GM23338 (cell line): Measurements from ENCODE around the gene GMPPA. TPM values are rescaled to one million over a fixed set of nuclear protein-coding genes. Genes with fewer than 3 reads are reported as not detected.

Source experiments
- ATAC-seq: fragments of 200-7000 bp; cut with Tn5 transposase; 3 replicates; pipeline ENCODE4 v1.9.1; 2020
- DNase-seq: peaks from one replicate; pipeline ENCODE4 v3.0.0-alpha.2; 2015; ENCODE audit warnings: low spot score
- H2AFZ ChIP-seq: fragments of 200-600 bp; sonication (generic); 2 replicates; pipeline ENCODE4 v1.8.0; 2016; ENCODE audit warnings: antibody characterized with exemption, mild to moderate bottlenecking, moderate library complexity
- H3F3A ChIP-seq: fragments of 200-600 bp; sonication (generic); replicated peaks from 2 replicates; pipeline ENCODE4 v1.8.0; 2017; ENCODE audit warnings: antibody characterized with exemption, mixed run types, low read depth
- H3K27ac ChIP-seq: fragments of 200-600 bp; sonication (generic); 2 replicates; pipeline ENCODE4 v1.6.1; 2016; ENCODE audit warnings: low read depth
- H3K27me3 ChIP-seq: fragments of 200-600 bp; sonication (generic); 2 replicates; pipeline ENCODE4 v1.8.0; 2016; ENCODE audit warnings: mild to moderate bottlenecking, mixed run types, moderate library complexity; ENCODE audit not compliant: insufficient read depth
- H3K36me3 ChIP-seq: fragments of 200-600 bp; sonication (generic); 2 replicates; pipeline ENCODE4 v1.8.0; 2016; ENCODE audit warnings: mild to moderate bottlenecking; ENCODE audit not compliant: insufficient read depth
- H3K4me1 ChIP-seq: fragments of 200-600 bp; sonication (generic); 2 replicates; pipeline ENCODE4 v1.8.0; 2016; ENCODE audit warnings: mild to moderate bottlenecking, moderate library complexity; ENCODE audit not compliant: insufficient read depth
- H3K4me2 ChIP-seq: fragments of 200-600 bp; sonication (generic); 2 replicates; pipeline ENCODE4 v1.7.1; 2017; ENCODE audit warnings: mixed run types
- H3K4me3 ChIP-seq: fragments of 200-600 bp; sonication (generic); 2 replicates; pipeline ENCODE4 v1.6.1; 2016; ENCODE audit warnings: mixed run types
- H3K79me2 ChIP-seq: fragments of 200-600 bp; sonication (generic); replicated peaks from 2 replicates; pipeline ENCODE4 v1.8.0; 2017; ENCODE audit warnings: mild to moderate bottlenecking; ENCODE audit not compliant: insufficient read depth
- H3K9me2 ChIP-seq: fragments of 200-600 bp; sonication (generic); 2 replicates; pipeline ENCODE4 v1.8.0; 2017; ENCODE audit not compliant: insufficient read depth
- H4K20me1 ChIP-seq: fragments of 200-600 bp; sonication (generic); replicated peaks from 2 replicates; pipeline ENCODE4 v1.8.0; 2017; ENCODE audit warnings: mild to moderate bottlenecking; ENCODE audit not compliant: insufficient read depth
- H3K27ac Mint-ChIP-seq: 2 replicates; pipeline ENCODE4 v1.8.0; 2020; ENCODE audit warnings: inconsistent platforms, mild to moderate bottlenecking, moderate library complexity, mixed read lengths
- H3K27me3 Mint-ChIP-seq: 3 replicates; pipeline ENCODE4 v1.8.0; 2022; ENCODE audit warnings: low read depth, mild to moderate bottlenecking, moderate library complexity, mixed read lengths, inconsistent platforms; ENCODE audit not compliant: insufficient read depth, poor library complexity
- H3K36me3 Mint-ChIP-seq: 3 replicates; pipeline ENCODE4 v1.8.0; 2021; ENCODE audit warnings: low read depth, mild to moderate bottlenecking, inconsistent platforms, moderate library complexity, mixed read lengths
- H3K4me1 Mint-ChIP-seq: 3 replicates; pipeline ENCODE4 v1.8.0; 2020; ENCODE audit warnings: mild to moderate bottlenecking, inconsistent platforms, mixed read lengths
- H3K4me3 Mint-ChIP-seq: 3 replicates; pipeline ENCODE4 v1.8.0; 2021; ENCODE audit warnings: moderate library complexity, mild to moderate bottlenecking, inconsistent platforms, mixed read lengths
- H3K9me3 Mint-ChIP-seq: 3 replicates; pipeline ENCODE4 v1.8.0; 2020; ENCODE audit warnings: moderate library complexity, mild to moderate bottlenecking, inconsistent platforms, mixed read lengths
- CREB1 ChIP-seq: fragments of 250-450 bp; sonication (Bioruptor Pico); IDR thresholded peaks from 2 replicates; pipeline ENCODE4 v1.5.0; 2020; ENCODE audit warnings: low read depth, mild to moderate bottlenecking, moderate library complexity
- CTCF ChIP-seq, 2 experiments: fragments of 200-600 bp in 1 of 2; sonication (generic) in 1 of 2; conservative IDR thresholded peaks; 2 replicates each; pipeline versions ENCODE4 v1.5.1 to v1.6.1; 2016 to 2017; ENCODE audit warnings: antibody characterized with exemption in 2 of 2, low read depth in 2 of 2, mild to moderate bottlenecking in 2 of 2, moderate library complexity in 1 of 2
- ETS1 ChIP-seq: IDR thresholded peaks from 2 replicates; pipeline ENCODE4 v1.6.1; 2016; ENCODE audit warnings: antibody characterized with exemption
- EZH2 ChIP-seq: fragments of 200-600 bp; sonication (generic); IDR thresholded peaks from one replicate; pipeline ENCODE4 v1.8.0; 2017; ENCODE audit warnings: antibody characterized with exemption, mild to moderate bottlenecking, low read depth; ENCODE audit not compliant: unreplicated experiment
- EZH2phosphoT487 ChIP-seq: fragments of 200-600 bp; sonication (generic); IDR thresholded peaks from one replicate; pipeline ENCODE4 v1.8.1; 2018; ENCODE audit warnings: antibody characterized with exemption; ENCODE audit not compliant: unreplicated experiment
- JUNB ChIP-seq: IDR thresholded peaks from one replicate; pipeline ENCODE4 v1.6.1; 2016; ENCODE audit warnings: antibody characterized with exemption; ENCODE audit not compliant: unreplicated experiment
- NANOG ChIP-seq: IDR thresholded peaks from 2 replicates; pipeline ENCODE4 v1.6.1; 2016; ENCODE audit warnings: antibody characterized with exemption, borderline replicate concordance
- POLR2AphosphoS5 ChIP-seq: IDR thresholded peaks from 2 replicates; pipeline ENCODE4 v1.6.1; 2016; ENCODE audit warnings: antibody characterized with exemption, low read depth
- REST ChIP-seq: IDR thresholded peaks from one replicate; pipeline ENCODE4 v1.6.1; 2018; ENCODE audit warnings: antibody characterized with exemption; ENCODE audit not compliant: unreplicated experiment
- STAT1 ChIP-seq: IDR thresholded peaks from one replicate; pipeline ENCODE4 v1.6.1; 2016; ENCODE audit warnings: antibody characterized with exemption; ENCODE audit not compliant: unreplicated experiment
- ZNF114 ChIP-seq: fragments of 250-450 bp; sonication (Bioruptor Pico); IDR thresholded peaks from 2 replicates; pipeline ENCODE4 v1.5.0; 2020; ENCODE audit warnings: mild to moderate bottlenecking, moderate library complexity
- ZNF331 ChIP-seq: fragments of 250-450 bp; sonication (Bioruptor Pico); IDR thresholded peaks from 2 replicates; pipeline ENCODE4 v1.5.0; 2020; ENCODE audit warnings: low read depth, mild to moderate bottlenecking, moderate library complexity
- ZNF462 ChIP-seq: fragments of 250-450 bp; sonication (Bioruptor Pico); IDR thresholded peaks from 2 replicates; pipeline ENCODE4 v1.5.0; 2020; ENCODE audit warnings: mild to moderate bottlenecking, moderate library complexity
- polyA plus RNA-seq: library from polyadenylated mRNA; unstranded; fragments of >200 nt; fragmentation: Nextera tagmentation; extraction: Ambion mirVana; gene quantifications from 2 replicates; pipeline ENCODE4 v1.2.1, GENCODE V29; 2016
- total RNA-seq: library from RNA; depleted of rRNA; stranded (reverse); fragments of >200 nt; shearing (Covaris generic); gene quantifications from 2 replicates; pipeline ENCODE4 v1.2.3, GENCODE V29; 2014

The GMPPA gene
- total and polyA plus RNA-seq, 2 experiments from 2014 or later: 27.0 to 33.8 TPM

GRCh38 chr2:219453671-219454590 is 44.8 kb upstream of the GMPPA start:
- Histone ChIP-seq H2AFZ (no peak overlapping the region), H3K36me3 (no peaks in the 10 kb centered on the region), H3K27ac (no peak overlapping the region), H3K4me2 (no peak overlapping the region), H3K27me3 (no peaks in the 10 kb centered on the region), H3F3A (peaks cover 4% of the 10 kb centered on the region; the same call in 1 of the 2 replicates), H3K79me2 (no peaks in the 10 kb centered on the region), H4K20me1 (no peaks in the 10 kb centered on the region; the same call in 1 of the 2 replicates), H3K9me2 (no peaks in the 10 kb centered on the region), H3K4me1 (peaks cover 6% of the 10 kb centered on the region; the same call in 1 of the 2 replicates), H3K4me3 (no peak overlapping the region)
- no peak for ATAC-seq
- no peak for TF ChIP-seq CREB1
- no peak for TF ChIP-seq CTCF (conservative IDR thresholded peaks at IDR 0.05; ENCODE audit: low read depth in 2 of 2)
- TF ChIP-seq POLR2AphosphoS5: no peak
- TF ChIP-seq EZH2: no peak
- no peak for TF ChIP-seq JUNB
- no peak for TF ChIP-seq REST
- TF ChIP-seq STAT1: no peak
- TF ChIP-seq ZNF462 (CRISPR knock-in tag): no peak
- TF ChIP-seq ETS1: no peak
- no peak for TF ChIP-seq NANOG
- TF ChIP-seq EZH2phosphoT487: no peak
- no peak for TF ChIP-seq ZNF114 (CRISPR knock-in tag)
- TF ChIP-seq ZNF331 (CRISPR knock-in tag): no peak
- Mint-ChIP-seq H3K27me3 (peaks cover 20% of the 10 kb centered on the region), H3K4me3 (no peak overlapping the region), H3K36me3 (peaks cover 5% of the 10 kb centered on the region; the same call in 2 of the 3 replicates), H3K9me3 (no peaks in the 10 kb centered on the region), H3K27ac (no peak overlapping the region; the same call in 1 of the 2 replicates), H3K4me1 (peaks cover 33% of the 10 kb centered on the region)
- peak; percentile 27 for DNase-seq
